LNCaP clone FGC (cell line): ENCODE data around the gene KIRREL3.

Source experiments
- DNase-seq: peaks from one replicate; pipeline ENCODE4 v3.0.0-alpha.2; 2011; ENCODE audit warnings: low read depth
- H3K4me3 ChIP-seq: 2 replicates; pipeline ENCODE4 v1.5.1; 2011; ENCODE audit warnings: mild to moderate bottlenecking, low read depth, low read length, control low read depth
- CTCF ChIP-seq: IDR thresholded peaks from 2 replicates; pipeline ENCODE4 v1.5.1; 2012; ENCODE audit warnings: mild to moderate bottlenecking; ENCODE audit not compliant: control insufficient read depth, insufficient read depth; ENCODE audit errors: extremely low read depth

The KIRREL3 gene

DNA sequence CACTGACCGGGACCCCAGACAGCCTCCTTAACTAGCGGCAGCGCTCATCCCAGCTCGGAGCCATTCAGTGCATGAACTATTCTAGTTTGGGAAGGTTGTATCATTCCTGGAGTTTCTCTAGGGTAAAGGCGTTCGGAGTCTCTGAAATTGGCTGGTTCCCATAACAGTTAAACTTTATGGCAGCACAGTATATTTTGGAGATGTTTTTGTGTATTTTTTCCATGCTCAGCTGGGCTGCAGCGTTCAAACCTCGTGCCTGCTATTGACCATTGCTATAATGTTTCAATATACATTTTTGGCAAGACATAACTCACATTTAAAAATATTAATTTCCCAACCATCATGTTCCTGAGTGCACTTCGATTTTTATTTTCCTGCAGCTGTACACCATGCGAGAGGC lies 475.4 kb downstream of the KIRREL3 start:
- H3K4me3 ChIP-seq: no peak overlapping the region
- DNase-seq: no peak
- TF ChIP-seq CTCF: no peak

GRCh38 chr11:126523441-126524205 lies 476.9 kb downstream of the KIRREL3 start:
- H3K4me3 ChIP-seq: no peak overlapping the region
- DNase-seq: no peak
- no peak for TF ChIP-seq CTCF

- DNase-seq: no peak
- no peak overlapping the region for H3K4me3 ChIP-seq
- no peak for TF ChIP-seq CTCF
These were observed 478.0 kb downstream of the KIRREL3 start for GRCh38 chr11:126522606-126523005.

GRCh38 chr11:126522152-126522551 lies 478.4 kb downstream of the KIRREL3 start:
- no peak for DNase-seq
- TF ChIP-seq CTCF: no peak
- no peak overlapping the region for H3K4me3 ChIP-seq

GRCh38 chr11:126521196-126521595 lies 479.4 kb downstream of the KIRREL3 start:
- H3K4me3 ChIP-seq: no peak overlapping the region
- no peak for TF ChIP-seq CTCF
- DNase-seq: no peak

DNA sequence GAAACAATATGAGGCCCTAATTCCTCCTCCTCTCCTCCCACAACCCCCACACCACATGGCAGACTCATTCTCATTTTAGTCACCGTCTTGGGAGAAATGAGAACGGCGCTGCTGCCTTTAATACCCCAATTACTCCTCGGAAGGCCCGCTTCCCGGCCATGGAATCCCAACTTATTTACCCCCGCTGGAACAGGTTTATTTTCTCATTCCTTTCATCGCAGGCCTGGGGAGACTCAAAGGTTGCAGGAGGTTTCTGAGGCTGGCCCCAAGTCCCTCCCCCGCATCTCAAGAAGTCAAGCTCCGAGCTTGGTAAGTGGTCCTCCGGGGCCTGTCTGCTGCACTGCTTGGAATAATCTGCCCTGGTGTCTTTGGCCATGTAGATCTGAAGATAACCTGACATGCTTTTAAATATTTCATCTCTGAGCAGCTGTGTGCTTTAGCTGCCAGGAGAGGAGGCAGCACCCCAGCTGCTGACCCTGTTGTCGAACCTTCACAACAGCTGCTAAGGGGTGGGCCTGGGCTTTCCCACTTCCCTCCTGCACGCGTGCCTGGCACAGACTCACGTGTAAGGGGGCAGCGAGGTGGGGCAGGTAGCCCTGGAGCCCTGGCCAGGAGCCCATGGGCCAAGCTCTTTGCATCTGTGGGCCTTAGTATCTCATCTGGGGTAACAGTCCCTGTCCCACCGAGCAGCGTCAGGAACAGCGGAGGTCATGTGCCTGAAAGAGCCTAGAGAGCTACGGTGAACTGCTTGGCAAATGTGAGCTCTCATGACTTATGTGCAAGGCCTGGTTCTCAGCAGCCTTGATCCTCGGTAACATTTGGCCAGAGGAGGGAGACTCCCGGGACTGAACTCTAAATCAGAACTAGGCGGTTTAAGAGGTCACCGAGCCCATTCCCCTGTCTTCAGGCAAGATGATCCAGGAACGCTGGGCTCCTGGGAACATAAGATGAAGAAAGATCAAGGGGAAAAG lies 480.5 kb downstream of the KIRREL3 start:
- no peak for TF ChIP-seq CTCF
- no peak for DNase-seq
- H3K4me3 ChIP-seq: no peak overlapping the region
